Retina (tissue), 1 donor: ENCODE measurements around the gene MISP.

Source experiments
- DNase-seq: peaks from one replicate; pipeline ENCODE4 v3.0.0-alpha.2; 2016

MISP gene

GRCh38 chr19:778910-779653 lies 28.2 kb downstream of the MISP start:
- peak; percentile 73 for DNase-seq

- no peak for DNase-seq
Observed at GRCh38 chr19:780935-781334, 30.0 kb downstream of the MISP start.

- no peak for DNase-seq
Observed at GRCh38 chr19:781800-782184, 30.9 kb downstream of the MISP start.

GRCh38 chr19:782185-782877 lies 31.4 kb downstream of the MISP start:
- DNase-seq, result peak; percentile 43

- no peak for DNase-seq
Observed at GRCh38 chr19:782878-783668, 32.2 kb downstream of the MISP start.

GRCh38 chr19:784541-784940 lies 33.6 kb downstream of the MISP start:
- no peak for DNase-seq

GRCh38 chr19:787536-787935 lies 36.6 kb downstream of the MISP start:
- DNase-seq, result no peak

GRCh38 chr19:788686-788982 lies 37.7 kb downstream of the MISP start:
- no peak for DNase-seq

GRCh38 chr19:788983-789700 lies 38.2 kb downstream of the MISP start:
- DNase-seq, result peak; percentile 79

- no peak for DNase-seq
Observed at GRCh38 chr19:789701-790060, 38.8 kb downstream of the MISP start.

- DNase-seq, result no peak
Observed at GRCh38 chr19:791007-791566, 40.2 kb downstream of the MISP start.

GRCh38 chr19:791567-792305 lies 40.8 kb downstream of the MISP start:
- no peak for DNase-seq

- DNase-seq, result no peak
Observed at GRCh38 chr19:792306-792885, 41.5 kb downstream of the MISP start.

GRCh38 chr19:793806-794205 lies 42.9 kb downstream of the MISP start:
- no peak for DNase-seq

GRCh38 chr19:795073-795611 lies 44.2 kb downstream of the MISP start:
- no peak for DNase-seq

GRCh38 chr19:795691-796581 lies 45.0 kb downstream of the MISP start:
- DNase-seq, result no peak

- DNase-seq, result peak; percentile 99
Observed at GRCh38 chr19:796692-797527, 46.0 kb downstream of the MISP start, which contains the start of gene PTBP1. TSS of gene PTBP1 (plus strand) at chr19:797452. CDS start at chr19:797498, 46 bp downstream.

- peak; percentile 79 for DNase-seq
Observed at GRCh38 chr19:797528-798414, 46.9 kb downstream of the MISP start.
